22Rv1 (cell line): ENCODE measurements around the gene SORCS2.

ENCODE experiments used
- CTCF ChIP-seq: fragments of 450-650 bp; IDR thresholded peaks from 2 replicates; pipeline ENCODE4 v1.5.1; 2017; ENCODE audit warnings: mild to moderate bottlenecking
- ZFX ChIP-seq: fragments of 450-650 bp; IDR thresholded peaks from 2 replicates; pipeline ENCODE4 v1.6.1; 2017; ENCODE audit warnings: antibody characterized with exemption, borderline replicate concordance

DNA sequence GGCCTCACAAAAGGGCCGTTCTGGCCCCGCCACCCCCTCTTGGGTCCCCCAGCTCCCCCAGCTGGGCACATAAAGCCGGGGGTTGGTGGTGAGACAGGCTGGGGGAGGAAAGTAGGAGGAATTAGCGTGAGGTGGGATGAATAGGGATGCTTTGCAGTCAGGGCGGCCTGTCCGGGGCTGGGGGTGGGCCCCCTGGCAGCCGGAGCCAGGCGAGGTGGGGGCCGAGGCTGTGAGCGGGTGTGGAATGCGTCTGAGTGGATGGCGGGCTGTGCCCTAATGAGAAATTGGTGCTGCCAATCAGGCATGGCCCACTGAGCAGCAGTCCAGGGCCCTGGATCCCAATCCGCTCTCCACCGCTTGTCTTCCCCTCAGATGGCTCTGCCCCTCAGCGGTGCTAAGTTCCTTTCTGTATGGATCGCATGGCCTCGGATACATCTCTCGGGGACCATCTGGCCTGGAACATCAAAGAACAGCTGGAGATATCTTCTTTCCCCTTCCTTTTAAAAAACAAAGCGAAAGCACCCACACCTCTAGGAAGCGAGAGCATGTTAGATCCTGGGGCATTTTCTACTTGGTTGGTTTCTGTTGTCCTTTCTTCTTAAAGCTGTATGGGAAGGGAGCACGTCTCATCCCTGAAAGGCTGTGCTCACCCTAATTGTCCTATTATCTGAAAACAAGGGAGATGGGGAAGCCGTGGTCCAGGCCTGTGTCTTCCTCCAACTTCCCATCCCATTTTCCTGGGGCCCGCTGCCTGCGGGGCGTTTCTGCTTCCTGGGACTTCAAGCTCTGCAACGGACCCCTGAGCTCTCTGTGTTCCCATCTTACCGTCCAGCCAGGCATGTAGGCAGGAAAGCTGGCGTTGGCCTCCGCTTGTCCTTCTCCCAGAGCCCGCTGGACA is 106.9 kb downstream of the SORCS2 start:
- TF ChIP-seq CTCF (no peak), ZFX (no peak)
